Trophoblast cell (in vitro differentiated cells and primary cell): ENCODE data around the gene MED8. TPM values are rescaled to one million over a fixed set of nuclear protein-coding genes. Genes with fewer than 3 reads are reported as not detected.

Experiments
- DNase-seq, 2 donors: peaks; one replicate each; pipeline ENCODE4 v3.0.0-alpha.2; 2016
- H2AFZ ChIP-seq: 2 replicates; pipeline ENCODE4 v1.6.1; 2013; ENCODE audit warnings: low read length, moderate library complexity, mild to moderate bottlenecking; ENCODE audit not compliant: insufficient read depth, poor library complexity
- H2AK5ac ChIP-seq: 2 replicates; pipeline ENCODE4 v1.6.1; 2013; ENCODE audit warnings: mild to moderate bottlenecking, low read length
- H2BK120ac ChIP-seq: 2 replicates; pipeline ENCODE4 v1.6.1; 2013; ENCODE audit warnings: low read length, mild to moderate bottlenecking, moderate library complexity; ENCODE audit not compliant: insufficient read depth, poor library complexity
- H2BK12ac ChIP-seq: 2 replicates; pipeline ENCODE4 v1.6.1; 2013; ENCODE audit warnings: mild to moderate bottlenecking, low read length, moderate library complexity
- H2BK5ac ChIP-seq: 2 replicates; pipeline ENCODE4 v1.6.1; 2013; ENCODE audit warnings: low read length, low read depth, moderate library complexity, mild to moderate bottlenecking; ENCODE audit not compliant: poor library complexity
- H3K14ac ChIP-seq: 2 replicates; pipeline ENCODE4 v1.6.1; 2013; ENCODE audit warnings: mild to moderate bottlenecking, low read length
- H3K18ac ChIP-seq: 2 replicates; pipeline ENCODE4 v1.6.1; 2013; ENCODE audit warnings: mild to moderate bottlenecking, low read length
- H3K23ac ChIP-seq: 2 replicates; pipeline ENCODE4 v1.6.1; 2013; ENCODE audit warnings: low read length
- H3K27ac ChIP-seq: 2 replicates; pipeline ENCODE4 v1.5.1; 2013; ENCODE audit warnings: low read depth, mild to moderate bottlenecking, inconsistent platforms, low read length, moderate library complexity
- H3K27me3 ChIP-seq: 2 replicates; pipeline ENCODE4 v1.6.1; 2013; ENCODE audit warnings: inconsistent platforms, mild to moderate bottlenecking, low read length, moderate library complexity; ENCODE audit not compliant: insufficient read depth
- H3K36me3 ChIP-seq, 2 experiments: 1 replicate in 1 of 2; 2 replicates in 1 of 2; pipeline ENCODE4 v1.6.1; 2013; ENCODE audit warnings: low read length in 2 of 2, mild to moderate bottlenecking in 2 of 2, moderate library complexity in 1 of 2; ENCODE audit not compliant: insufficient read depth in 2 of 2, control insufficient read depth in 1 of 2
- H3K4ac ChIP-seq: 2 replicates; pipeline ENCODE4 v1.6.1; 2013; ENCODE audit warnings: low read depth, mild to moderate bottlenecking, low read length, moderate library complexity
- H3K4me1 ChIP-seq, 2 experiments: 1 replicate in 1 of 2; 2 replicates in 1 of 2; pipeline ENCODE4 v1.6.1; 2013; ENCODE audit warnings: low read length in 2 of 2, mild to moderate bottlenecking in 2 of 2, moderate library complexity in 1 of 2; ENCODE audit not compliant: insufficient read depth in 2 of 2, control insufficient read depth in 1 of 2
- H3K4me2 ChIP-seq: 2 replicates; pipeline ENCODE4 v1.6.1; 2013; ENCODE audit warnings: inconsistent platforms, mild to moderate bottlenecking, low read length, moderate library complexity
- H3K4me3 ChIP-seq: 2 replicates; pipeline ENCODE4 v1.5.1; 2013; ENCODE audit warnings: mild to moderate bottlenecking, low read depth, low read length, inconsistent platforms
- H3K79me1 ChIP-seq: one replicate; pipeline ENCODE4 v1.6.1; 2013; ENCODE audit warnings: low read length
- H3K79me2 ChIP-seq: 2 replicates; pipeline ENCODE4 v1.6.1; 2013; ENCODE audit warnings: low read length, mild to moderate bottlenecking; ENCODE audit not compliant: control insufficient read depth, insufficient read depth, poor library complexity
- H3K9ac ChIP-seq: 2 replicates; pipeline ENCODE4 v1.6.1; 2013; ENCODE audit warnings: mild to moderate bottlenecking, low read length
- H3K9me3 ChIP-seq: 2 replicates; pipeline ENCODE4 v1.6.1; 2013; ENCODE audit warnings: low read depth, mild to moderate bottlenecking, control low read depth, inconsistent platforms, low read length; ENCODE audit not compliant: insufficient read depth
- H4K12ac ChIP-seq: 2 replicates; pipeline ENCODE4 v1.6.1; 2013; ENCODE audit warnings: low read depth, mild to moderate bottlenecking, low read length, moderate library complexity
- H4K8ac ChIP-seq: 2 replicates; pipeline ENCODE4 v1.6.1; 2013; ENCODE audit warnings: low read depth, mild to moderate bottlenecking, low read length, moderate library complexity
- H4K91ac ChIP-seq: one replicate; pipeline ENCODE4 v1.6.1; 2013; ENCODE audit warnings: low read depth, mild to moderate bottlenecking, low read length, moderate library complexity
- WGBS: extraction: QIAGEN DNeasy Blood & Tissue Kit; methylation state at CpG from one replicate; pipeline ENCODE4 v1.1.7; 2013; ENCODE audit warnings: missing lambda C conversion rate; ENCODE audit not compliant: insufficient read length, insufficient coverage; ENCODE audit errors: extremely low coverage; 5-methylcytosine and 5-hydroxymethylcytosine counted together
- polyA plus RNA-seq: library from polyadenylated mRNA; stranded (reverse); fragments of 200-250 nt; gene quantifications from 2 replicates; pipeline ENCODE4 v1.2.3, GENCODE V29; 2013

MED8 gene
- 41.5 and 42.1 TPM in 2 replicates for polyA plus RNA-seq

DNA sequence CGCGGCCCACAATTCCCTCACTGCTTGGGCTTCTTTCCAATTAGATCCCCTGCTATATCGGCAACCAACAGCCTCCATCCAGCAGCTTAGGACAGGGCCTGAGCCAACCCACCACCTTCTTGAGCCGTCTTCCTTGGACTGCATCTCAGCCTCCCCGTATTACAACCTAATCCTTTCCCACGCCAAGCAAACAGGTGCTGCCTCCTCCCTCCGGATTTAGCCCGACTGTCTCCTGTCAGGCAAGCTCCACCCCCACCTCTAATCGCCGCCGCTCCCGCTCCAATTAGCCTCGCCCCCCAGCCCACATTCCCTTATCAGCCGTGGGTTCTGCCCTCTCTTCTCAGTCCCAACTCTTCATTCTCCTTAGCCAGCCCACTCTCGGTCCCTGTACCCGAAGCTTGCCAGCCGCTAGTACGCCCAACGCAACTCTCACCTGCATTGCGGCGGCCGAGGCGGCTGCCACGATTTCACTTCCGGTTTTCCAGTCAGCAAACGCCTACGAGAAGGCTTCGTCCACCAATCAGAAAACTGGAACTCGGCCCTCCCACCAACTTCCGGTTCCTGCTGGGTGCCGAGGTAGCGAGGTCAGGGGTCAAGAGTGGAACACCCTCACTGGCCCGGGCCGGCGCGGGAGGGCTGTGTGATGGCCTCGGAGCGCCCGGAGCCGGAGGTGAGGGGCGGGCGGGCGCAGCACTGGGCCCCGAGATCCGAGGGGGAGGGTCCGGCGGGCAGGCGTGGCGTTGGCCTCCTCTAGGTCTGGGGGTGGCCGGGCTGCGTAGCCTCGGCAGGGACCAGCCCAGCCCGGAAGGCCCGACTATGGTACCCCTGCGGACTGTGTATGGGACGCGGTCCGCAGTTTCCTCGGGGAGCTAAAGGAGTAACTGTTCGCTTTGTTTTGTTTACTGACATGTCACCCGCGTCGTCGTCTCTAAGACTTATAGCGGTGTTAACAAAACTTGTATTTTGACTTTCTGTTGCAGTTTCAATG is at the start of gene MED8, which contains the start of gene SZT2:
TSS of gene MED8 (minus strand) at position 475 of the 988 bp plus-strand sequence. CDS start at position 439, 36 bp downstream.
TSS of gene SZT2 (plus strand) at position 574 of the 988 bp plus-strand sequence. CDS start at position 644, 70 bp downstream.
- H3K27ac ChIP-seq = peak within 1 kb of the TSS; percentile 76
- peak within 1 kb of the TSS; percentile 94 for H2AK5ac ChIP-seq
- peak within 1 kb of the TSS; percentile 85 for H2BK5ac ChIP-seq
- H2AFZ ChIP-seq = peak within 1 kb of the TSS; percentile 98
- peak within 1 kb of the TSS; percentile 91 for H3K9ac ChIP-seq
- peak within 1 kb of the TSS; percentile 97 for H3K18ac ChIP-seq
- H3K79me2 ChIP-seq = peaks cover 13% of the 10 kb centered on the region
- H4K12ac ChIP-seq = peak within 1 kb of the TSS; percentile 92
- H3K4me1 ChIP-seq = peaks cover 6% of the 10 kb centered on the region in 2 experiments
- H3K4ac ChIP-seq = peak within 1 kb of the TSS; percentile 94
- H3K9me3 ChIP-seq = no peaks in the 10 kb centered on the region
- peak; percentile 98 to 99 for DNase-seq
- peak within 1 kb of the TSS; percentile 99 for H4K8ac ChIP-seq
- peak within 1 kb of the TSS; percentile 90 for H2BK120ac ChIP-seq
- H3K4me2 ChIP-seq = peak within 1 kb of the TSS; percentile 92
- peak within 1 kb of the TSS; percentile 93 for H4K91ac ChIP-seq
- H3K23ac ChIP-seq = no peak within 1 kb of the TSS
- no CpG with 5 or more reads among the region's 65 CpGs for WGBS
- peak within 1 kb of the TSS; percentile 85 for H3K4me3 ChIP-seq
- H3K27me3 ChIP-seq = no peaks in the 10 kb centered on the region
- peaks cover 11 to 28% of the 10 kb centered on the region in 2 experiments for H3K36me3 ChIP-seq
- H3K14ac ChIP-seq = peak within 1 kb of the TSS; percentile 97
- peak within 1 kb of the TSS; percentile 12 for H2BK12ac ChIP-seq
- H3K79me1 ChIP-seq = peaks cover 10% of the 10 kb centered on the region

- DNase-seq = no peak
- peaks cover 57 to 66% of the 10 kb centered on the region in 2 experiments for H3K36me3 ChIP-seq
- H3K79me2 ChIP-seq = peaks cover 2% of the 10 kb centered on the region
- no peak overlapping the region for H2AFZ ChIP-seq
- no peaks in the 10 kb centered on the region for H3K27me3 ChIP-seq
- no peak overlapping the region for H3K4me3 ChIP-seq
- no peaks in the 10 kb centered on the region for H3K9me3 ChIP-seq
- H3K9ac ChIP-seq = no peak overlapping the region
- H4K12ac ChIP-seq = no peak overlapping the region
- H2BK5ac ChIP-seq = no peak overlapping the region
- no peak overlapping the region for H4K91ac ChIP-seq
- H3K79me1 ChIP-seq = peaks cover 14% of the 10 kb centered on the region
- H3K14ac ChIP-seq = no peak overlapping the region
- no peak overlapping the region for H3K23ac ChIP-seq
- H2BK120ac ChIP-seq = no peak overlapping the region
- H3K27ac ChIP-seq = no peak overlapping the region
- H2BK12ac ChIP-seq = no peak overlapping the region
- no peak overlapping the region for H3K18ac ChIP-seq
- WGBS = no CpG with 5 or more reads among the region's 10 CpGs
- no peak overlapping the region for H2AK5ac ChIP-seq
- H3K4me2 ChIP-seq = no peak overlapping the region
- no peak overlapping the region for H3K4ac ChIP-seq
- no peak overlapping the region for H4K8ac ChIP-seq
- H3K4me1 ChIP-seq = peaks cover 18 to 23% of the 10 kb centered on the region in 2 experiments
Measured at GRCh38 chr1:43438953-43439581, 49.5 kb upstream of the MED8 start.

GRCh38 chr1:43438576-43438952 is 49.0 kb upstream of the MED8 start:
- Histone ChIP-seq H4K8ac (no peak overlapping the region), H3K27me3 (no peaks in the 10 kb centered on the region), H3K23ac (no peak overlapping the region), H3K9me3 (no peaks in the 10 kb centered on the region), H2BK120ac (no peak overlapping the region), H3K14ac (no peak overlapping the region), H3K4me1 (peaks cover 18 to 23% of the 10 kb centered on the region in 2 experiments), H2BK5ac (no peak overlapping the region), H2BK12ac (no peak overlapping the region), H2AFZ (no peak overlapping the region), H4K91ac (no peak overlapping the region), H3K4me3 (no peak overlapping the region), H3K18ac (no peak overlapping the region), H3K4ac (no peak overlapping the region), H3K27ac (no peak overlapping the region), H2AK5ac (no peak overlapping the region), H3K9ac (no peak overlapping the region), H3K36me3 (peaks cover 58 to 65% of the 10 kb centered on the region in 2 experiments), H3K79me2 (peaks cover 2% of the 10 kb centered on the region), H4K12ac (no peak overlapping the region), H3K79me1 (peaks cover 14% of the 10 kb centered on the region), H3K4me2 (no peak overlapping the region)
- WGBS = no CpG with 5 or more reads among the region's 8 CpGs
- DNase-seq = no peak

DNA sequence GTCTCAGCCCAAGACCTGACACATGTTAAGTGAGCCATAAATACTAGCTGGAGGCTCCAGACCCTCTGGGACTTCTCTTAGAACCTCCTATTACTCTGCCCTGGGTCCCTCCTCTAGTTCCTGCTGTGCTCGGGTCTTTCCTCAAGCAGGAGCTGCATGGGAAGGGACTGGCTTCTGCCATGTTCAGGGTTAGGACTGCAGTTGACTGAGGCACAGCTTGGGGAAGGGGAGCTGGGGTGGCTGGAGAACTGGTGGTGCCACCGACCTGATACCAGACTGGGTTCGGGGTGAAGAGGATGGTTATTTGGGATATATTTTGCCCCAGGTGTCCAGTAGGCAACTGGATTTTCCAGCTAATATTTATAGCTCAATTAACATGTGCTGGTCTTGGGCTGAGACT is 48.4 kb upstream of the MED8 start:
- H3K4me3 ChIP-seq = no peak overlapping the region
- H2BK12ac ChIP-seq = peak overlapping the region; percentile 16
- no peak overlapping the region for H4K12ac ChIP-seq
- H3K4ac ChIP-seq = no peak overlapping the region
- H4K8ac ChIP-seq = no peak overlapping the region
- H3K14ac ChIP-seq = peak overlapping the region; percentile 34
- no peaks in the 10 kb centered on the region for H3K27me3 ChIP-seq
- no peak for DNase-seq
- no peak overlapping the region for H3K9ac ChIP-seq
- no CpG with 5 or more reads among the region's 3 CpGs for whole genome bisulfite sequencing
- peak overlapping the region; percentile 21 for H2AK5ac ChIP-seq
- peak overlapping the region; percentile 53 for H4K91ac ChIP-seq
- H3K79me2 ChIP-seq = peaks cover 2% of the 10 kb centered on the region
- no peak overlapping the region for H3K23ac ChIP-seq
- peak overlapping the region; percentile 37 for H3K18ac ChIP-seq
- no peak overlapping the region for H3K27ac ChIP-seq
- no peaks in the 10 kb centered on the region for H3K9me3 ChIP-seq
- H2BK120ac ChIP-seq = no peak overlapping the region
- H2AFZ ChIP-seq = no peak overlapping the region
- H3K79me1 ChIP-seq = peaks cover 14% of the 10 kb centered on the region
- H2BK5ac ChIP-seq = peak overlapping the region; percentile 18
- H3K4me1 ChIP-seq = peaks cover 18 to 23% of the 10 kb centered on the region in 2 experiments
- no peak overlapping the region for H3K4me2 ChIP-seq
- H3K36me3 ChIP-seq = peaks cover 54 to 65% of the 10 kb centered on the region in 2 experiments
